Left lung (tissue), 10 donors: ENCODE results near the gene CCDC124. TPM values are rescaled to one million over a fixed set of nuclear protein-coding genes. Genes with fewer than 3 reads are reported as not detected.

Experiments
- ATAC-seq: fragments of 200-7000 bp; cut with Tn5 transposase; one replicate; pipeline ENCODE4 v1.9.1; 2020; ENCODE audit warnings: moderate library complexity
- DNase-seq, 4 donors: peaks; one replicate each; pipeline ENCODE4 v3.0.0-alpha.2; 2013 to 2020
- H3K27ac ChIP-seq, 2 donors: fragments of 200-600 bp; sonication (generic) in 1 of 2; one replicate each; pipeline versions ENCODE4 v1.5.0 to v1.8.0; 2020 to 2021
- H3K27me3 ChIP-seq, 2 donors: fragments of 200-600 bp; sonication (generic) in 1 of 2; one replicate each; pipeline versions ENCODE4 v1.5.0 to v1.8.0; 2020 to 2021
- H3K36me3 ChIP-seq, 2 donors: fragments of 200-600 bp; sonication (generic) in 1 of 2; one replicate each; pipeline versions ENCODE4 v1.5.0 to v1.8.0; 2020 to 2021
- H3K4me1 ChIP-seq, 2 donors: fragments of 200-600 bp; one replicate each; pipeline ENCODE4 v1.8.0; 2021
- H3K4me3 ChIP-seq, 2 donors: fragments of 200-600 bp; sonication (generic) in 1 of 2; one replicate each; pipeline versions ENCODE4 v1.5.0 to v1.8.0; 2020 to 2021; ENCODE audit warnings: mild to moderate bottlenecking in 1 of 2
- H3K9me3 ChIP-seq, 2 donors: fragments of 200-600 bp; sonication (generic) in 1 of 2; one replicate each; pipeline versions ENCODE4 v1.5.0 to v1.8.0; 2020 to 2021
- CTCF ChIP-seq, 2 donors: fragments of 200-600 bp; sonication (generic) in 1 of 2; IDR thresholded peaks; one replicate each; pipeline versions ENCODE4 v1.5.0 to v1.8.0; 2021; ENCODE audit warnings: antibody characterized with exemption in 2 of 2
- intact Hi-C, 2 donors: fragments of 100-400 bp; cut with DNase I; formaldehyde crosslinking; loops; one replicate each; pipeline versions ENCODE4 v1.11.2 to v1.14.2; 2022
- polyA plus RNA-seq, 6 donors: library from polyadenylated mRNA; unstranded; fragments of 120-200 nt; gene quantifications; one replicate each; pipeline ENCODE4 v1.2.1, GENCODE V29; 2013; ENCODE audit not compliant: insufficient read length in 6 of 6
- total RNA-seq, 2 donors: library from RNA; stranded (reverse); fragmentation: NEBNext Ultra II Directional; extraction: Animal tissue kit (Norgen Biotek cat#: 25700); gene quantifications; one replicate each; pipeline ENCODE4 v1.2.1, GENCODE V29; 2021
- donor health status: DM: no; HTN: yes; CAD: no.
- donor health status: DM: no; HTN: no; CAD: no.

Gene CCDC124
- total and polyA plus RNA-seq, 8 donors = 42.0 to 75.7 (median 55.8) TPM

- no peak for DNase-seq
- Histone ChIP-seq H3K36me3 (no peaks in the 10 kb centered on the region), H3K27me3 (peaks cover 0 to 20% of the 10 kb centered on the region in 2 donors), H3K4me1 (no peaks in the 10 kb centered on the region), H3K27ac (no peak overlapping the region), H3K4me3 (no peak overlapping the region), H3K9me3 (no peaks in the 10 kb centered on the region)
- TF ChIP-seq CTCF (IDR thresholded peaks at IDR 0.05) = no peak
- no peak for ATAC-seq
- intact Hi-C loops = loop anchor here in 1 of 2 donors (10.0 kb wide), 1 partner anchor 125 kb away; no protein-coding TSS in a partner anchor
These were observed 56.7 kb downstream of the CCDC124 start for GRCh38 chr19:17989425-17990094.

- H3K9me3 ChIP-seq = no peaks in the 10 kb centered on the region
- ATAC-seq = no peak
- intact Hi-C loops = loop anchor here in 1 of 2 donors (10.0 kb wide), 1 partner anchor 128 kb away; no protein-coding TSS in a partner anchor
- H3K36me3 ChIP-seq = no peaks in the 10 kb centered on the region
- DNase-seq = no peak
- TF ChIP-seq CTCF (IDR thresholded peaks at IDR 0.05) = no peak
- H3K27ac ChIP-seq = no peak overlapping the region
- H3K27me3 ChIP-seq = peaks cover 0 to 33% of the 10 kb centered on the region in 2 donors
- no peak overlapping the region for H3K4me3 ChIP-seq
- H3K4me1 ChIP-seq = peaks cover 0 to 5% of the 10 kb centered on the region in 2 donors
These were observed 60.4 kb downstream of the CCDC124 start for GRCh38 chr19:17993076-17993813.

Other genes with a start within 250 kb of the CCDC124 start
- under 1 TPM; 0.15 to 0.37 TPM for gene UNC13A, start 244.7 kb upstream of the CCDC124 start, total RNA-seq
- gene UNC13A, start 244.7 kb upstream of the CCDC124 start, polyA plus RNA-seq = under 1 TPM; 0.47 to 0.98 (median 0.64) TPM
- 10 to 100 TPM; 65.1 to 82.2 TPM for gene MAP1S, start 213.5 kb upstream of the CCDC124 start, total RNA-seq
- 10 to 100 TPM; 28.3 to 37.0 (median 31.5) TPM for gene MAP1S, start 213.5 kb upstream of the CCDC124 start, polyA plus RNA-seq
- 10 to 100 TPM in 1 of 2 donors, 1 to 10 TPM in 1; 3.0 to 12.7 TPM for gene FCHO1, start 181.5 kb upstream of the CCDC124 start, total RNA-seq
- gene FCHO1, start 181.5 kb upstream of the CCDC124 start, polyA plus RNA-seq = 1 to 10 TPM in 4 of 6 donors, under 1 TPM in 2; 0.54 to 1.7 (median 1.2) TPM
- 1 to 10 TPM; 2.1 to 5.2 TPM for gene B3GNT3, start 137.9 kb upstream of the CCDC124 start, total RNA-seq
- under 1 TPM in 2 of 6 donors, not detected in 4; 0.12 to 0.13 TPM for gene B3GNT3, start 137.9 kb upstream of the CCDC124 start, polyA plus RNA-seq
- gene INSL3, start 111.5 kb upstream of the CCDC124 start, total RNA-seq = under 1 TPM in 1 of 2 donors, not detected in 1; 0.76 TPM
- under 1 TPM in 1 of 6 donors, not detected in 5; 0.21 TPM for gene INSL3, start 111.5 kb upstream of the CCDC124 start, polyA plus RNA-seq
- 10 to 100 TPM in 1 of 2 donors, 1 to 10 TPM in 1; 7.9 to 35.9 TPM for gene JAK3, start 85.0 kb upstream of the CCDC124 start, total RNA-seq
- 1 to 10 TPM; 2.3 to 3.9 (median 2.8) TPM for gene JAK3, start 85.0 kb upstream of the CCDC124 start, polyA plus RNA-seq
- 1,000 to 10,000 TPM; 1,438 to 1,592 TPM for gene RPL18A, start 73.1 kb upstream of the CCDC124 start, total RNA-seq
- gene RPL18A, start 73.1 kb upstream of the CCDC124 start, polyA plus RNA-seq = 1,000 to 10,000 TPM; 1,124 to 1,497 (median 1,287) TPM
- gene SLC5A5, start 61.1 kb upstream of the CCDC124 start, total RNA-seq = under 1 TPM in 1 of 2 donors, not detected in 1; 0.55 TPM
- gene SLC5A5, start 61.1 kb upstream of the CCDC124 start, polyA plus RNA-seq = under 1 TPM; 0.06 to 0.13 (median 0.08) TPM
- under 1 TPM; 0.06 to 0.10 TPM for gene KCNN1, start 34.1 kb downstream of the CCDC124 start, total RNA-seq
- gene KCNN1, start 34.1 kb downstream of the CCDC124 start, polyA plus RNA-seq = 1 to 10 TPM; 1.9 to 2.8 (median 2.2) TPM
- 10 to 100 TPM; 23.3 to 37.8 TPM for gene ARRDC2, start 75.2 kb downstream of the CCDC124 start, total RNA-seq
- gene ARRDC2, start 75.2 kb downstream of the CCDC124 start, polyA plus RNA-seq = 10 to 100 TPM in 3 of 6 donors, 1 to 10 TPM in 3; 7.4 to 12.1 (median 9.9) TPM
- 1 to 10 TPM; 3.1 to 5.4 TPM for gene IL12RB1, start 153.9 kb downstream of the CCDC124 start, total RNA-seq
- gene IL12RB1, start 153.9 kb downstream of the CCDC124 start, polyA plus RNA-seq = under 1 TPM; 0.33 to 0.81 (median 0.47) TPM
- 10 to 100 TPM; 17.0 to 30.3 TPM for gene MAST3, start 164.8 kb downstream of the CCDC124 start, total RNA-seq
- 1 to 10 TPM; 4.7 to 8.4 (median 6.4) TPM for gene MAST3, start 164.8 kb downstream of the CCDC124 start, polyA plus RNA-seq
- 10 to 100 TPM; 34.1 to 35.3 TPM for gene PIK3R2, start 220.1 kb downstream of the CCDC124 start, total RNA-seq
- gene PIK3R2, start 220.1 kb downstream of the CCDC124 start, polyA plus RNA-seq = 10 to 100 TPM; 25.7 to 37.7 (median 30.2) TPM
- gene IFI30, start 240.8 kb downstream of the CCDC124 start, total RNA-seq = 100 to 1,000 TPM; 577 to 986 TPM
- gene IFI30, start 240.8 kb downstream of the CCDC124 start, polyA plus RNA-seq = 10 to 100 TPM in 3 of 6 donors, 1 to 10 TPM in 3; 7.3 to 18.2 (median 10.0) TPM